Liver (tissue), 9 donors: Measurements from ENCODE around the gene PRAF2. TPM values are rescaled to one million over a fixed set of nuclear protein-coding genes. Genes with fewer than 3 reads are reported as not detected.

Experiments
- DNase-seq: peaks from one replicate; pipeline ENCODE4 v3.0.0-alpha.2; 2017; ENCODE audit warnings: low spot score
- H3K27ac ChIP-seq, 2 donors: one replicate each; pipeline ENCODE4 v1.7.0; 2013; ENCODE audit warnings: inconsistent platforms in 2 of 2, low read length in 2 of 2, control low read depth in 1 of 2, low read depth in 1 of 2, mild to moderate bottlenecking in 1 of 2
- H3K27me3 ChIP-seq, 4 donors: one replicate each; pipeline versions ENCODE4 v1.6.1 to v1.7.0; 2013; ENCODE audit warnings: low read length in 3 of 4, inconsistent platforms in 1 of 4, mild to moderate bottlenecking in 1 of 4, moderate library complexity in 1 of 4; ENCODE audit not compliant: control insufficient read depth in 4 of 4, insufficient read depth in 4 of 4
- H3K36me3 ChIP-seq, 4 donors: one replicate each; pipeline versions ENCODE4 v1.6.1 to v1.7.0; 2013; ENCODE audit warnings: low read length in 3 of 4, mild to moderate bottlenecking in 3 of 4, low read depth in 1 of 4, moderate library complexity in 1 of 4; ENCODE audit not compliant: control insufficient read depth in 4 of 4, insufficient read depth in 3 of 4
- H3K4me1 ChIP-seq, 4 donors: one replicate each; pipeline versions ENCODE4 v1.6.1 to v1.7.0; 2013; ENCODE audit warnings: low read length in 3 of 4, mild to moderate bottlenecking in 3 of 4, moderate library complexity in 1 of 4; ENCODE audit not compliant: control insufficient read depth in 4 of 4, insufficient read depth in 4 of 4
- H3K4me3 ChIP-seq, 3 donors: one replicate each; pipeline versions ENCODE4 v1.6.1 to v1.7.0; 2013; ENCODE audit warnings: low read length in 3 of 3, control low read depth in 1 of 3, low read depth in 1 of 3, mild to moderate bottlenecking in 1 of 3
- H3K9ac ChIP-seq, 2 donors: one replicate each; pipeline ENCODE4 v1.7.0; 2013; ENCODE audit warnings: low read length in 2 of 2, mild to moderate bottlenecking in 2 of 2, moderate library complexity in 2 of 2, control low read depth in 1 of 2, low read depth in 1 of 2
- H3K9me3 ChIP-seq, 4 donors: one replicate each; pipeline versions ENCODE4 v1.6.1 to v1.7.0; 2013; ENCODE audit warnings: low read length in 3 of 4; ENCODE audit not compliant: control insufficient read depth in 4 of 4
- ATF3 ChIP-seq: IDR thresholded peaks from 2 replicates; pipeline ENCODE4 v1.6.1; 2016; ENCODE audit warnings: antibody characterized with exemption
- CTCF ChIP-seq: fragments of 150-350 bp; IDR thresholded peaks from 2 replicates; pipeline ENCODE4 v1.5.1; 2017; ENCODE audit warnings: improper control_type of control experiment, low read depth, low read length; ENCODE audit not compliant: missing input control
- EGR1 ChIP-seq, 2 donors: IDR thresholded peaks; 2 replicates each; pipeline ENCODE4 v1.6.1; 2016 to 2018; ENCODE audit warnings: antibody characterized with exemption in 2 of 2, low read depth in 2 of 2
- FOXA1 ChIP-seq: IDR thresholded peaks from 2 replicates; pipeline ENCODE4 v1.6.1; 2016; ENCODE audit warnings: antibody characterized with exemption
- FOXA2 ChIP-seq: IDR thresholded peaks from 2 replicates; pipeline ENCODE4 v1.6.1; 2016; ENCODE audit warnings: antibody characterized with exemption
- GABPA ChIP-seq, 2 donors: IDR thresholded peaks in 1 of 2; conservative IDR thresholded peaks in 1 of 2; 2 replicates each; pipeline ENCODE4 v1.6.1; 2016; ENCODE audit warnings: antibody characterized with exemption in 2 of 2, mild to moderate bottlenecking in 1 of 2, moderate library complexity in 1 of 2
- HNF4A ChIP-seq, 2 donors: conservative IDR thresholded peaks; 2 replicates each; pipeline ENCODE4 v1.6.1; 2016; ENCODE audit warnings: antibody characterized with exemption in 2 of 2, mild to moderate bottlenecking in 2 of 2
- HNF4G ChIP-seq: IDR thresholded peaks from 2 replicates; pipeline ENCODE4 v1.6.1; 2016; ENCODE audit warnings: antibody characterized with exemption
- JUND ChIP-seq, 2 donors: IDR thresholded peaks; 2 replicates each; pipeline ENCODE4 v1.6.1; 2016; ENCODE audit warnings: antibody characterized with exemption in 2 of 2
- MAX ChIP-seq: IDR thresholded peaks from 2 replicates; pipeline ENCODE4 v1.6.1; 2016; ENCODE audit warnings: antibody characterized with exemption
- NR2F2 ChIP-seq: IDR thresholded peaks from 2 replicates; pipeline ENCODE4 v1.6.1; 2016; ENCODE audit warnings: antibody characterized with exemption
- RAD21 ChIP-seq, 2 donors: IDR thresholded peaks; 2 replicates each; pipeline ENCODE4 v1.6.1; 2016; ENCODE audit warnings: antibody characterized with exemption in 2 of 2, mild to moderate bottlenecking in 2 of 2
- REST ChIP-seq: IDR thresholded peaks from 2 replicates; pipeline ENCODE4 v1.6.1; 2016; ENCODE audit warnings: antibody characterized with exemption, mild to moderate bottlenecking
- RXRA ChIP-seq, 2 donors: IDR thresholded peaks; 2 replicates each; pipeline ENCODE4 v1.6.1; 2017 to 2018; ENCODE audit warnings: antibody characterized with exemption in 2 of 2, mild to moderate bottlenecking in 1 of 2
- SP1 ChIP-seq: IDR thresholded peaks from 2 replicates; pipeline ENCODE4 v1.6.1; 2018; ENCODE audit warnings: antibody characterized with exemption, mild to moderate bottlenecking
- TAF1 ChIP-seq: conservative IDR thresholded peaks from 2 replicates; pipeline ENCODE4 v1.6.1; 2016; ENCODE audit warnings: antibody characterized with exemption, mild to moderate bottlenecking
- YY1 ChIP-seq: IDR thresholded peaks from 2 replicates; pipeline ENCODE4 v1.6.1; 2016; ENCODE audit warnings: antibody characterized with exemption, mild to moderate bottlenecking
- ZBTB33 ChIP-seq: IDR thresholded peaks from 2 replicates; pipeline ENCODE4 v1.6.1; 2016; ENCODE audit warnings: antibody characterized with exemption
- WGBS: extraction: QIAGEN DNeasy Blood & Tissue Kit; methylation state at CpG from one replicate; pipeline ENCODE4 v1.1.7; 2013; 5-methylcytosine and 5-hydroxymethylcytosine counted together
- polyA plus RNA-seq, 2 donors: library from polyadenylated mRNA; stranded (reverse) in 1 of 2; unstranded in 1 of 2; fragments of 200-250 nt in 1 of 2; fragments of >200 nt in 1 of 2; fragmentation: Nextera tagmentation in 1 of 2; extraction: Ambion mirVana in 1 of 2; gene quantifications; one replicate each; pipeline versions ENCODE4 v1.2.1 to v1.2.3, GENCODE V29; 2013 to 2015
- total RNA-seq, 2 donors: library from RNA; depleted of rRNA; stranded (reverse); fragments of >200 nt; gene quantifications; one replicate each; pipeline ENCODE4 v1.2.3, GENCODE V29; 2014
- donor health status: healthy.
- donor health status: healthy.
- donor health status: healthy.
- donor health status: healthy.
- donor health status: healthy.

The PRAF2 gene
- total and polyA plus RNA-seq, 4 donors: 1.4 to 8.2 (median 3.9) TPM

- no peak overlapping the region for H3K9ac ChIP-seq
- TF ChIP-seq FOXA1: no peak
- no peak overlapping the region for H3K27ac ChIP-seq
- DNase-seq: no peak
- no peak overlapping the region for H3K4me3 ChIP-seq
- no peaks in the 10 kb centered on the region for H3K27me3 ChIP-seq
- no peaks in the 10 kb centered on the region for H3K9me3 ChIP-seq
- H3K4me1 ChIP-seq: peaks cover 0 to 2% (median under 1%) of the 10 kb centered on the region in 4 donors
- WGBS: 94% methylated on average over 5 of the region's 5 CpGs
- H3K36me3 ChIP-seq: peaks cover 12 to 56% (median 20%) of the 10 kb centered on the region in 4 donors
Measured at GRCh38 chrX:49116716-49117115, 42.9 kb upstream of the PRAF2 start.

GRCh38 chrX:49116076-49116475, 42.3 kb upstream of the PRAF2 start:
- Histone ChIP-seq H3K4me3 (no peak overlapping the region), H3K9ac (no peak overlapping the region), H3K27me3 (no peaks in the 10 kb centered on the region), H3K4me1 (no peaks in the 10 kb centered on the region), H3K27ac (no peak overlapping the region), H3K9me3 (no peaks in the 10 kb centered on the region), H3K36me3 (peaks cover 12 to 53% (median 20%) of the 10 kb centered on the region in 4 donors)
- DNase-seq: no peak
- TF ChIP-seq HNF4A (conservative IDR thresholded peaks at IDR 0.05) (no peak), HNF4G (no peak), ATF3 (no peak), MAX (no peak), CTCF (no peak), SP1 (no peak), RAD21 (IDR thresholded peaks at IDR 0.05) (no peak), ZBTB33 (no peak), FOXA2 (no peak), REST (no peak), NR2F2 (no peak), FOXA1 (no peak), GABPA (IDR thresholded peaks at IDR 0.05 in 1 of 2, conservative IDR thresholded peaks at IDR 0.05 in 1 of 2) (no peak), EGR1 (IDR thresholded peaks at IDR 0.05; ENCODE audit: low read depth in 2 of 2) (no peak), YY1 (no peak), TAF1 (no peak), JUND (IDR thresholded peaks at IDR 0.05) (no peak), RXRA (IDR thresholded peaks at IDR 0.05) (no peak)
- WGBS: 93% methylated on average over 8 of the region's 8 CpGs
